HEK293 (cell line): ENCODE results near the gene JPH4.

Experiments
- CTCF ChIP-seq: fragments of 450-650 bp; formaldehyde crosslinking; IDR thresholded peaks from 2 replicates; pipeline ENCODE4 v1.5.1; 2016; ENCODE audit warnings: missing biosample characterization, missing genetic modification characterization
- KLF10 ChIP-seq: fragments of 450-650 bp; IDR thresholded peaks from 2 replicates; pipeline ENCODE4 v1.5.1; 2018; ENCODE audit warnings: missing biosample characterization, mild to moderate bottlenecking, missing genetic modification characterization
- PRDM1 ChIP-seq: fragments of 450-650 bp; formaldehyde crosslinking; IDR thresholded peaks from 2 replicates; pipeline ENCODE4; 2016; ENCODE audit warnings: missing biosample characterization, missing genetic modification characterization
- SETDB1 ChIP-seq: IDR thresholded peaks from one replicate; pipeline ENCODE4 v1.6.1; 2017; ENCODE audit warnings: mild to moderate bottlenecking, low read length, moderate library complexity, mixed read lengths; ENCODE audit not compliant: insufficient read length
- TCF7L2 ChIP-seq: IDR thresholded peaks from 2 replicates; pipeline ENCODE4 v1.6.1; 2011; ENCODE audit warnings: low read depth, mild to moderate bottlenecking, inconsistent platforms, low read length, moderate library complexity, borderline replicate concordance
- ZBTB21 ChIP-seq: fragments of 450-650 bp; formaldehyde crosslinking; IDR thresholded peaks from 2 replicates; pipeline ENCODE4 v1.5.1; 2017; ENCODE audit warnings: missing biosample characterization, missing genetic modification characterization
- ZNF140 ChIP-seq: fragments of 450-650 bp; formaldehyde crosslinking; IDR thresholded peaks from 2 replicates; pipeline ENCODE4 v1.5.1; 2016; ENCODE audit warnings: missing biosample characterization, missing genetic modification characterization
- ZNF16 ChIP-seq: fragments of 450-650 bp; formaldehyde crosslinking; IDR thresholded peaks from 2 replicates; pipeline ENCODE4 v1.5.1; 2016; ENCODE audit warnings: low read depth, missing biosample characterization, missing genetic modification characterization
- TF ChIP-seq, protein P1 (sequence below): fragments of 450-650 bp; formaldehyde crosslinking; IDR thresholded peaks from 2 replicates; pipeline ENCODE4 v1.5.1; 2016; ENCODE audit warnings: missing biosample characterization, missing genetic modification characterization, low read depth
- TF ChIP-seq, protein P2 (sequence below): fragments of 450-650 bp; formaldehyde crosslinking; IDR thresholded peaks from 2 replicates; pipeline ENCODE4 v1.5.1; 2016; ENCODE audit warnings: missing biosample characterization, missing genetic modification characterization, borderline replicate concordance
- TF ChIP-seq, protein P3 (sequence below): fragments of 450-650 bp; formaldehyde crosslinking; IDR thresholded peaks from 2 replicates; pipeline ENCODE4 v1.5.1; 2017; ENCODE audit warnings: missing biosample characterization, missing genetic modification characterization
- TF ChIP-seq, protein P4 (sequence below): fragments of 450-650 bp; formaldehyde crosslinking; IDR thresholded peaks from 2 replicates; pipeline ENCODE4 v1.5.1; 2016; ENCODE audit warnings: missing biosample characterization, missing genetic modification characterization

DNA sequence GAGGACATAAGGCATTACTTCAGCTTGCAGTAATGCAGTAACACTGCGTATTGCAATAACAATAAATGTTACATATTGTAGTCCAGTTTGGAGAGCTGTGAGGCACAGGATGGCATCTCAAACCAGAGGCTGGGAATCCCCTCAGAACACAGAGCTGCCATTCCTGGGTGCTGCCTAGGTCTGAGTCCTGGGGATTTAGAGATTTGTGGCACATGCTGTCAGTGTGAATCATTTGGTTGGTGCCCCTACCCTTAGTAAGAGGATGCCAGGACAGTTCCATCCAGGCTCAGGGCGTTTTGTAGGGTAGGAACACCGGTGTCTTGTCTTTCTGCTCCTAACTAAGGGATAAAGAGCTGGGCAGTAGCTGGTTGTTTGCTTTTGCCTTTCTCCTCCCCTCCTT lies 49.6 kb downstream of the JPH4 start:
- TF ChIP-seq ZNF16 (tag by site-specific recombination) (no peak), TCF7L2 (no peak), CTCF (tag by site-specific recombination) (no peak), ZNF140 (no peak), ZBTB21 (tag by site-specific recombination) (no peak), KLF10 (no peak), SETDB1 (no peak), PRDM1 (tag by site-specific recombination) (no peak)
- TF ChIP-seq, protein P1, sequence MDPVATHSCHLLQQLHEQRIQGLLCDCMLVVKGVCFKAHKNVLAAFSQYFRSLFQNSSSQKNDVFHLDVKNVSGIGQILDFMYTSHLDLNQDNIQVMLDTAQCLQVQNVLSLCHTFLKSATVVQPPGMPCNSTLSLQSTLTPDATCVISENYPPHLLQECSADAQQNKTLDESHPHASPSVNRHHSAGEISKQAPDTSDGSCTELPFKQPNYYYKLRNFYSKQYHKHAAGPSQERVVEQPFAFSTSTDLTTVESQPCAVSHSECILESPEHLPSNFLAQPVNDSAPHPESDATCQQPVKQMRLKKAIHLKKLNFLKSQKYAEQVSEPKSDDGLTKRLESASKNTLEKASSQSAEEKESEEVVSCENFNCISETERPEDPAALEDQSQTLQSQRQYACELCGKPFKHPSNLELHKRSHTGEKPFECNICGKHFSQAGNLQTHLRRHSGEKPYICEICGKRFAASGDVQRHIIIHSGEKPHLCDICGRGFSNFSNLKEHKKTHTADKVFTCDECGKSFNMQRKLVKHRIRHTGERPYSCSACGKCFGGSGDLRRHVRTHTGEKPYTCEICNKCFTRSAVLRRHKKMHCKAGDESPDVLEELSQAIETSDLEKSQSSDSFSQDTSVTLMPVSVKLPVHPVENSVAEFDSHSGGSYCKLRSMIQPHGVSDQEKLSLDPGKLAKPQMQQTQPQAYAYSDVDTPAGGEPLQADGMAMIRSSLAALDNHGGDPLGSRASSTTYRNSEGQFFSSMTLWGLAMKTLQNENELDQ (tag by site-specific recombination), result no peak
- TF ChIP-seq, protein P2, sequence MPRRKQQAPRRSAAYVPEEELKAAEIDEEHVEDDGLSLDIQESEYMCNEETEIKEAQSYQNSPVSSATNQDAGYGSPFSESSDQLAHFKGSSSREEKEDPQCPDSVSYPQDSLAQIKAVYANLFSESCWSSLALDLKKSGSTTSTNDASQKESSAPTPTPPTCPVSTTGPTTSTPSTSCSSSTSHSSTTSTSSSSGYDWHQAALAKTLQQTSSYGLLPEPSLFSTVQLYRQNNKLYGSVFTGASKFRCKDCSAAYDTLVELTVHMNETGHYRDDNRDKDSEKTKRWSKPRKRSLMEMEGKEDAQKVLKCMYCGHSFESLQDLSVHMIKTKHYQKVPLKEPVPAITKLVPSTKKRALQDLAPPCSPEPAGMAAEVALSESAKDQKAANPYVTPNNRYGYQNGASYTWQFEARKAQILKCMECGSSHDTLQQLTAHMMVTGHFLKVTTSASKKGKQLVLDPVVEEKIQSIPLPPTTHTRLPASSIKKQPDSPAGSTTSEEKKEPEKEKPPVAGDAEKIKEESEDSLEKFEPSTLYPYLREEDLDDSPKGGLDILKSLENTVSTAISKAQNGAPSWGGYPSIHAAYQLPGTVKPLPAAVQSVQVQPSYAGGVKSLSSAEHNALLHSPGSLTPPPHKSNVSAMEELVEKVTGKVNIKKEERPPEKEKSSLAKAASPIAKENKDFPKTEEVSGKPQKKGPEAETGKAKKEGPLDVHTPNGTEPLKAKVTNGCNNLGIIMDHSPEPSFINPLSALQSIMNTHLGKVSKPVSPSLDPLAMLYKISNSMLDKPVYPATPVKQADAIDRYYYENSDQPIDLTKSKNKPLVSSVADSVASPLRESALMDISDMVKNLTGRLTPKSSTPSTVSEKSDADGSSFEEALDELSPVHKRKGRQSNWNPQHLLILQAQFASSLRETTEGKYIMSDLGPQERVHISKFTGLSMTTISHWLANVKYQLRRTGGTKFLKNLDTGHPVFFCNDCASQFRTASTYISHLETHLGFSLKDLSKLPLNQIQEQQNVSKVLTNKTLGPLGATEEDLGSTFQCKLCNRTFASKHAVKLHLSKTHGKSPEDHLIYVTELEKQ (tag by site-specific recombination), result no peak
- TF ChIP-seq, protein P3, sequence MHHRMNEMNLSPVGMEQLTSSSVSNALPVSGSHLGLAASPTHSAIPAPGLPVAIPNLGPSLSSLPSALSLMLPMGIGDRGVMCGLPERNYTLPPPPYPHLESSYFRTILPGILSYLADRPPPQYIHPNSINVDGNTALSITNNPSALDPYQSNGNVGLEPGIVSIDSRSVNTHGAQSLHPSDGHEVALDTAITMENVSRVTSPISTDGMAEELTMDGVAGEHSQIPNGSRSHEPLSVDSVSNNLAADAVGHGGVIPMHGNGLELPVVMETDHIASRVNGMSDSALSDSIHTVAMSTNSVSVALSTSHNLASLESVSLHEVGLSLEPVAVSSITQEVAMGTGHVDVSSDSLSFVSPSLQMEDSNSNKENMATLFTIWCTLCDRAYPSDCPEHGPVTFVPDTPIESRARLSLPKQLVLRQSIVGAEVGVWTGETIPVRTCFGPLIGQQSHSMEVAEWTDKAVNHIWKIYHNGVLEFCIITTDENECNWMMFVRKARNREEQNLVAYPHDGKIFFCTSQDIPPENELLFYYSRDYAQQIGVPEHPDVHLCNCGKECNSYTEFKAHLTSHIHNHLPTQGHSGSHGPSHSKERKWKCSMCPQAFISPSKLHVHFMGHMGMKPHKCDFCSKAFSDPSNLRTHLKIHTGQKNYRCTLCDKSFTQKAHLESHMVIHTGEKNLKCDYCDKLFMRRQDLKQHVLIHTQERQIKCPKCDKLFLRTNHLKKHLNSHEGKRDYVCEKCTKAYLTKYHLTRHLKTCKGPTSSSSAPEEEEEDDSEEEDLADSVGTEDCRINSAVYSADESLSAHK, result no peak
- TF ChIP-seq, protein P4, sequence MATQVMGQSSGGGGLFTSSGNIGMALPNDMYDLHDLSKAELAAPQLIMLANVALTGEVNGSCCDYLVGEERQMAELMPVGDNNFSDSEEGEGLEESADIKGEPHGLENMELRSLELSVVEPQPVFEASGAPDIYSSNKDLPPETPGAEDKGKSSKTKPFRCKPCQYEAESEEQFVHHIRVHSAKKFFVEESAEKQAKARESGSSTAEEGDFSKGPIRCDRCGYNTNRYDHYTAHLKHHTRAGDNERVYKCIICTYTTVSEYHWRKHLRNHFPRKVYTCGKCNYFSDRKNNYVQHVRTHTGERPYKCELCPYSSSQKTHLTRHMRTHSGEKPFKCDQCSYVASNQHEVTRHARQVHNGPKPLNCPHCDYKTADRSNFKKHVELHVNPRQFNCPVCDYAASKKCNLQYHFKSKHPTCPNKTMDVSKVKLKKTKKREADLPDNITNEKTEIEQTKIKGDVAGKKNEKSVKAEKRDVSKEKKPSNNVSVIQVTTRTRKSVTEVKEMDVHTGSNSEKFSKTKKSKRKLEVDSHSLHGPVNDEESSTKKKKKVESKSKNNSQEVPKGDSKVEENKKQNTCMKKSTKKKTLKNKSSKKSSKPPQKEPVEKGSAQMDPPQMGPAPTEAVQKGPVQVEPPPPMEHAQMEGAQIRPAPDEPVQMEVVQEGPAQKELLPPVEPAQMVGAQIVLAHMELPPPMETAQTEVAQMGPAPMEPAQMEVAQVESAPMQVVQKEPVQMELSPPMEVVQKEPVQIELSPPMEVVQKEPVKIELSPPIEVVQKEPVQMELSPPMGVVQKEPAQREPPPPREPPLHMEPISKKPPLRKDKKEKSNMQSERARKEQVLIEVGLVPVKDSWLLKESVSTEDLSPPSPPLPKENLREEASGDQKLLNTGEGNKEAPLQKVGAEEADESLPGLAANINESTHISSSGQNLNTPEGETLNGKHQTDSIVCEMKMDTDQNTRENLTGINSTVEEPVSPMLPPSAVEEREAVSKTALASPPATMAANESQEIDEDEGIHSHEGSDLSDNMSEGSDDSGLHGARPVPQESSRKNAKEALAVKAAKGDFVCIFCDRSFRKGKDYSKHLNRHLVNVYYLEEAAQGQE (tag by site-specific recombination), result no peak
